Neural cell (in vitro differentiated cells): ENCODE data around the gene NLRP5. TPM values are rescaled to one million over a fixed set of nuclear protein-coding genes. Genes with fewer than 3 reads are reported as not detected.

Experiments used
- H2AFZ ChIP-seq: fragments of 200-600, 300-800 bp; sonication (generic), shearing (Covaris generic); 2 replicates; pipeline ENCODE4 v1.6.0; 2014; ENCODE audit warnings: low read depth, mild to moderate bottlenecking, antibody characterized with exemption, low read length, moderate library complexity
- H3F3A ChIP-seq: fragments of 200-600 bp; shearing (Covaris generic); 2 replicates; pipeline ENCODE4 v1.6.1; 2016; ENCODE audit warnings: mild to moderate bottlenecking, moderate library complexity, mixed read lengths, antibody characterized with exemption, low read length; ENCODE audit not compliant: insufficient read depth, poor library complexity, severe bottlenecking
- H3K27ac ChIP-seq: fragments of 200-600, 300-800 bp; sonication (generic), shearing (Covaris generic); 2 replicates; pipeline ENCODE4 v1.5.1; 2014; ENCODE audit warnings: mild to moderate bottlenecking, low read length, moderate library complexity
- H3K27me3 ChIP-seq: fragments of 300-800, 200-600 bp; sonication (generic), shearing (Covaris generic); 2 replicates; pipeline ENCODE4 v1.6.0; 2014; ENCODE audit warnings: mild to moderate bottlenecking, low read depth, low read length, moderate library complexity; ENCODE audit not compliant: insufficient read depth
- H3K36me3 ChIP-seq: fragments of 300-800, 200-600 bp; sonication (generic), shearing (Covaris generic); 2 replicates; pipeline ENCODE4 v1.5.1; 2014; ENCODE audit warnings: mild to moderate bottlenecking, antibody characterized with exemption, low read length, moderate library complexity; ENCODE audit not compliant: insufficient read depth
- H3K4me2 ChIP-seq: fragments of 300-800, 200-600 bp; sonication (generic), shearing (Covaris generic); 2 replicates; pipeline ENCODE4 v1.6.0; 2014; ENCODE audit warnings: mild to moderate bottlenecking, low read length
- H3K4me3 ChIP-seq: fragments of 300-800, 200-600 bp; sonication (generic), shearing (Covaris generic); 2 replicates; pipeline ENCODE4 v1.5.1; 2014; ENCODE audit warnings: mild to moderate bottlenecking, low read length, moderate library complexity
- H3K79me2 ChIP-seq: fragments of 200-600 bp; shearing (Covaris generic); replicated peaks from 2 replicates; pipeline ENCODE4 v1.6.0; 2014; ENCODE audit warnings: mild to moderate bottlenecking, low read length, moderate library complexity; ENCODE audit not compliant: insufficient read depth
- H3K9ac ChIP-seq: fragments of 300-800, 200-600 bp; sonication (generic), shearing (Covaris generic); 2 replicates; pipeline ENCODE4 v1.6.1; 2016; ENCODE audit warnings: mild to moderate bottlenecking, low read length, mixed read lengths
- H3K9me2 ChIP-seq: fragments of 200-600 bp; shearing (Covaris generic); 2 replicates; pipeline ENCODE4 v1.6.1; 2016; ENCODE audit warnings: mild to moderate bottlenecking, low read length, mixed read lengths; ENCODE audit not compliant: insufficient read depth
- H3K9me3 ChIP-seq: fragments of 200-600, 300-800 bp; sonication (generic), shearing (Covaris generic); 2 replicates; pipeline ENCODE4 v1.6.1; 2016; ENCODE audit warnings: mild to moderate bottlenecking, mixed run types, low read length, moderate library complexity, mixed read lengths
- H4K20me1 ChIP-seq: fragments of 200-600 bp; shearing (Covaris generic); 2 replicates; pipeline ENCODE4 v1.6.1; 2016; ENCODE audit warnings: mild to moderate bottlenecking, mixed run types; ENCODE audit not compliant: insufficient read depth
- CTCF ChIP-seq: fragments of 450-650 bp; IDR thresholded peaks from 2 replicates; pipeline ENCODE4 v1.5.1; 2014; ENCODE audit warnings: antibody characterized with exemption, mild to moderate bottlenecking, moderate library complexity; ENCODE audit not compliant: poor library complexity, severe bottlenecking
- EP300 ChIP-seq: fragments of 450-650 bp; conservative IDR thresholded peaks from 2 replicates; pipeline ENCODE4 v1.6.1; 2014; ENCODE audit warnings: antibody characterized with exemption, mild to moderate bottlenecking, moderate library complexity; ENCODE audit not compliant: poor library complexity, severe bottlenecking
- EZH2 ChIP-seq: fragments of 200-600, 300-800 bp; shearing (Covaris generic), sonication (generic); IDR thresholded peaks from 2 replicates; pipeline ENCODE4 v1.6.1; 2014; ENCODE audit warnings: antibody characterized with exemption, low read length, borderline replicate concordance, mild to moderate bottlenecking; ENCODE audit not compliant: insufficient read depth, poor library complexity, severe bottlenecking
- MXI1 ChIP-seq: fragments of 450-650 bp; conservative IDR thresholded peaks from 2 replicates; pipeline ENCODE4 v1.6.1; 2014; ENCODE audit warnings: antibody characterized with exemption, mild to moderate bottlenecking; ENCODE audit not compliant: poor library complexity, severe bottlenecking
- POLR2AphosphoS5 ChIP-seq: IDR thresholded peaks from 2 replicates; pipeline ENCODE4 v1.6.1; 2012
- RAD21 ChIP-seq: fragments of 450-650 bp; conservative IDR thresholded peaks from 2 replicates; pipeline ENCODE4 v1.6.1; 2014; ENCODE audit warnings: antibody characterized with exemption, mild to moderate bottlenecking, moderate library complexity
- SMC3 ChIP-seq: fragments of 450-650 bp; conservative IDR thresholded peaks from 2 replicates; pipeline ENCODE4 v1.6.1; 2014; ENCODE audit warnings: antibody characterized with exemption, mild to moderate bottlenecking, moderate library complexity; ENCODE audit not compliant: poor library complexity
- TAF1 ChIP-seq: IDR thresholded peaks from 2 replicates; pipeline ENCODE4 v1.6.1; 2012; ENCODE audit warnings: low read depth
- polyA plus RNA-seq: library from polyadenylated mRNA; depleted of rRNA; stranded (reverse); fragments of >200 nt; gene quantifications from 2 replicates; pipeline ENCODE4 v1.2.3, GENCODE V29; 2014
- TF ChIP-seq, protein P1 (sequence below): IDR thresholded peaks from 2 replicates; pipeline ENCODE4 v1.6.1; 2012; ENCODE audit warnings: borderline replicate concordance

The NLRP5 gene
- polyA plus RNA-seq, 1 donor from 2014 or later, result not detected

GRCh38 chr19:55993492-55993891, 6.9 kb downstream of the NLRP5 start:
- H2AFZ ChIP-seq, result no peak overlapping the region
- H3K9me2 ChIP-seq, result no peaks in the 10 kb centered on the region
- no peaks in the 10 kb centered on the region for H3K9me3 ChIP-seq
- H3K79me2 ChIP-seq, result no peaks in the 10 kb centered on the region
- H3K4me2 ChIP-seq, result no peak overlapping the region
- TF ChIP-seq POLR2AphosphoS5 (no peak), EP300 (no peak), SMC3 (no peak), RAD21 (no peak), CTCF (no peak), MXI1 (no peak)
- TF ChIP-seq, protein P1, sequence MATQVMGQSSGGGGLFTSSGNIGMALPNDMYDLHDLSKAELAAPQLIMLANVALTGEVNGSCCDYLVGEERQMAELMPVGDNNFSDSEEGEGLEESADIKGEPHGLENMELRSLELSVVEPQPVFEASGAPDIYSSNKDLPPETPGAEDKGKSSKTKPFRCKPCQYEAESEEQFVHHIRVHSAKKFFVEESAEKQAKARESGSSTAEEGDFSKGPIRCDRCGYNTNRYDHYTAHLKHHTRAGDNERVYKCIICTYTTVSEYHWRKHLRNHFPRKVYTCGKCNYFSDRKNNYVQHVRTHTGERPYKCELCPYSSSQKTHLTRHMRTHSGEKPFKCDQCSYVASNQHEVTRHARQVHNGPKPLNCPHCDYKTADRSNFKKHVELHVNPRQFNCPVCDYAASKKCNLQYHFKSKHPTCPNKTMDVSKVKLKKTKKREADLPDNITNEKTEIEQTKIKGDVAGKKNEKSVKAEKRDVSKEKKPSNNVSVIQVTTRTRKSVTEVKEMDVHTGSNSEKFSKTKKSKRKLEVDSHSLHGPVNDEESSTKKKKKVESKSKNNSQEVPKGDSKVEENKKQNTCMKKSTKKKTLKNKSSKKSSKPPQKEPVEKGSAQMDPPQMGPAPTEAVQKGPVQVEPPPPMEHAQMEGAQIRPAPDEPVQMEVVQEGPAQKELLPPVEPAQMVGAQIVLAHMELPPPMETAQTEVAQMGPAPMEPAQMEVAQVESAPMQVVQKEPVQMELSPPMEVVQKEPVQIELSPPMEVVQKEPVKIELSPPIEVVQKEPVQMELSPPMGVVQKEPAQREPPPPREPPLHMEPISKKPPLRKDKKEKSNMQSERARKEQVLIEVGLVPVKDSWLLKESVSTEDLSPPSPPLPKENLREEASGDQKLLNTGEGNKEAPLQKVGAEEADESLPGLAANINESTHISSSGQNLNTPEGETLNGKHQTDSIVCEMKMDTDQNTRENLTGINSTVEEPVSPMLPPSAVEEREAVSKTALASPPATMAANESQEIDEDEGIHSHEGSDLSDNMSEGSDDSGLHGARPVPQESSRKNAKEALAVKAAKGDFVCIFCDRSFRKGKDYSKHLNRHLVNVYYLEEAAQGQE, result no peak
- no peaks in the 10 kb centered on the region for H4K20me1 ChIP-seq
- no peak overlapping the region for H3K27ac ChIP-seq
- H3K36me3 ChIP-seq, result no peaks in the 10 kb centered on the region
- H3K27me3 ChIP-seq, result no peaks in the 10 kb centered on the region
- H3F3A ChIP-seq, result no peaks in the 10 kb centered on the region
- no peak overlapping the region for H3K4me3 ChIP-seq
- H3K9ac ChIP-seq, result no peak overlapping the region

GRCh38 chr19:56014765-56015164, 28.2 kb downstream of the NLRP5 start:
- H3K27me3 ChIP-seq, result no peaks in the 10 kb centered on the region
- no peaks in the 10 kb centered on the region for H4K20me1 ChIP-seq
- H3F3A ChIP-seq, result no peaks in the 10 kb centered on the region
- H3K9me2 ChIP-seq, result no peaks in the 10 kb centered on the region
- no peaks in the 10 kb centered on the region for H3K36me3 ChIP-seq
- no peak for TF ChIP-seq EP300
- no peak for TF ChIP-seq CTCF
- no peak for TF ChIP-seq POLR2AphosphoS5
- no peak for TF ChIP-seq TAF1
- no peak for TF ChIP-seq RAD21
- TF ChIP-seq EZH2, result no peak
- TF ChIP-seq, protein P1, result no peak
- TF ChIP-seq MXI1, result no peak
- H2AFZ ChIP-seq, result no peak overlapping the region
- H3K79me2 ChIP-seq, result no peaks in the 10 kb centered on the region
- H3K27ac ChIP-seq, result no peak overlapping the region
- H3K4me3 ChIP-seq, result no peak overlapping the region
- no peaks in the 10 kb centered on the region for H3K9me3 ChIP-seq
- H3K9ac ChIP-seq, result no peak overlapping the region
- H3K4me2 ChIP-seq, result no peak overlapping the region
